GM21528 (cell line): ENCODE measurements around the gene AGAP1.

Source experiments
- ATAC-seq: cut with Tn5 transposase; IDR thresholded peaks from one replicate; pipeline ENCODE4 v1.9.1; 2021; ENCODE audit warnings: mild to moderate bottlenecking, moderate library complexity; ENCODE audit not compliant: unreplicated experiment, low FRiP score

Gene AGAP1

DNA sequence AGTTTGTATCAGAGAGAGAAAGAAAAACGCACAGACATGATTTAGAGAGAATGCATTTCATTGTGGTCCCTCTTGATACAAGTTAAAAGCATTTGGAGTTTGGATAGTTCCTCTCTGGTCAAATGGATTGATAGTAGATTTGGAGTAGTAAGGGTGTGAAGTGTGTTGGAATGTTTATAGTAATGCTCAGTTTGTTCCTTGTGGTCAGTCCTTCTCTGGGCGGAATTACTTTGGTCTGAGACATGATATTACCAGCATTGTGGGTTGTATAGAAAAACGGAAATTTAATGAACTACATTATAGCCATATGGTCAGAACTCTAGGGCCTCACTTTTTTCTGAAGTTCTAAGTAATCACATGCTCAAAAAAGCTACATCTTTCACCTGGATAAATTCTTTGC lies 178.9 kb downstream of the AGAP1 start:
- no peak for ATAC-seq

DNA sequence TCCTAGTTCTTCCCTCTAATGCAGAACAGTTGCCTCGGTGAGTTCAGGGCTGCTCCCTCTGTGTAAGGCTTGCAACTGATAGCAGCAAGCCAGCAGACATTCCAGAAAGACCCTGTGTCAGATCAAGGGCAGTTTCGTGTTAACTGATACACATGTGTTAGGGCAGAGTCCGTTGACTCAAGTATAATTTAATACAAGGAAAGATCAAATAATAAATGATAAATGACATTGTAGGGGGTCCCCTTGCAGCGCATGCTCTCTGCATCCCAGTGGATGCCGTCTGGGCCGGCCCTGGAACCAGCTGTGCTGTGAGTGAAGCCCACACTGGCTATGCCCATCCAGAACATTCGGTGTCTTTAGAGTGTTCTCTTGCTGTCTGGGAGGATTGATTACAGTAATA lies 180.3 kb downstream of the AGAP1 start:
- no peak for ATAC-seq

DNA sequence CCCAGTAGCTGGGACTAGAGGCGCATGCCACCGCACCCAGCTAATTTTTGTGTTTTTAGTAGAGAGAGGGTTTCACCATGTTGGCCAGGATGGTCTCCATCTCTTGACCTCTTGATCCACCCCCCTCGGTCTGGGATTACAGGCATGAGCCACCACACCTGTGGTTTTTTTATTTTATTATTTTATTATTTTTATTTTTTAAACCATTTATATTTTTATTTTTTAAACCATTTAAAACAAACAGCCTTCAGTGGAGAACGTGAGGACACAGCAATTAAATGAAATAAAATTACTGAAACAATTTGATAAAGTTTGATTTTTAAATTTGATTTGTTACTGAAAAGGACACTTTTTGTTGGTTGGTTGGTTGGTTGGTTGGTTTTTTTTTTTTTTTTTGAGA lies 181.0 kb downstream of the AGAP1 start:
- no peak for ATAC-seq

DNA sequence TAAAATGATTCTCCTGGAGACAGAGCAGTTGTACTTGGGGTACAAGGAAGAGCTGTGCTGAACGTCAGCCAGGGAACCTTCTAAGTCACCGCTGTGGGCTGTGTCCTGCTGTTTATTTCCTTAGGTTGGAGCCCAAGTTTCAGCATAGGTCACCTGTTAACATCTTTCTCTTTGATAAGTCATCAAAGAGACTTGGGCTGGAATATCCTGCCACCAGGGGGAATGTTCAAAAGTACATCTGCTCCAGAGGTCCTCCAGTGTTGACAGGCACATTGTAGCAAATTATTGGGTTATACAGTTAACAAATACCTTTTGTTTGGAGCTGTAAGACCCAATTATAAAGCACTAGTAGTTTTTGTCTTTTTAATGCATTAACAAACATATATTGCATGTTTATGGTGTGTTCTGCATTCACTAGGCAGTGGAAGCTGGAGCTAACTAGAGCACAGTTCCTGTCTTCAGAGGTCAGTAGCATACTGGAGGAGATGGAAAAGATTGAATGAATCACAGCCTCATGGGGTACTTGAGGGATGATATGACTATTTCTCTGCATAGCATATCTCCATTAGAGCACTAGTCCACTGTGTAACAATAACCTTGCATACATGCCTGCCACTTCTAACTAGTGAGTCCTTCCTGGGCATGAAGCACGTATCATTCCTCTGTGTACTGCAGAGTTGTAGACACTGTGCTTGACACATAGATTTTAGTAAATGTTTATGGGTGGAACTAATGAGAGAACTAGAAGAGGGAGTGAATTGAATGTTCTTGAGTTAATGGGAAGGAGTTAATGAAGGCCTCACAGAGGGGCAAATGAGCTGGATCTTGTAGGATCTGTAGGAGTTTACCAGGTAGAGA lies 182.1 kb downstream of the AGAP1 start:
- no peak for ATAC-seq

DNA sequence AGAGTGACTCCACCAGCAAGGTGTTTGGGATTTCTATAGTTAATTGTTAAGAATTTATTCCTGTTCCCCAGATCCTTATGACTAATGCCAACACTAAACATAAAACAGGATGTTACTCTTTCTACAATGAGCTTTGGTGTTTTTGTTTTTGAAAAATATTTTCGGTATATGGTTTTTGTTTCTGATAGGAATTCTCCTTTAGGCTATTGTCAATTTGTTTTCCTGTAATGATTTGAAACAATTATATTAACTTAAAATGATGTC lies 182.6 kb downstream of the AGAP1 start:
- no peak for ATAC-seq

DNA sequence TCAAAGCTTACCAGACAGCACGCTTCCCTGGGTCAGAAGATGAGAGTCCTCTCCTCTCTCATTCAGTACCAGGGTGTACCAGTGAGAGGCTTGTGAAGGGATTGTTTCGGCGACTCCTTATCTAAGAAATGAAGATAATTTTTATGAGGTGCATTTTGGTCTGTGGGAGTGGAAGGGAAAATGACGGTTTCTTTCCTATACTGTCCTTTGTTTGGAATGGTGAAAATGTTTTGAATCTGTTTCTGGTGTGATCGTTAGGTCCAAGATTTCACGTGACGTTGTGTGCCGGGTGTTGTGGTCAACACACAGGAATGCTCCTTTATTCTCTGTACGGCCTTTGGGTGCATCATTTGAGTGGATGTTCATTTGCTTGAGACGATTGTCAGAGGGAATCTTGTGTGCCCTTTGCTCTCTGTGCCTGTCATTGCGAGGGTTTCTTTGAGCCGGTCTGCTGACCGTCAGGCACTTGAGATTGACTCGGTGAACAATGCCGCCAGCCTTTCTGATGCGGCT lies 183.5 kb downstream of the AGAP1 start:
- ATAC-seq = no peak

DNA sequence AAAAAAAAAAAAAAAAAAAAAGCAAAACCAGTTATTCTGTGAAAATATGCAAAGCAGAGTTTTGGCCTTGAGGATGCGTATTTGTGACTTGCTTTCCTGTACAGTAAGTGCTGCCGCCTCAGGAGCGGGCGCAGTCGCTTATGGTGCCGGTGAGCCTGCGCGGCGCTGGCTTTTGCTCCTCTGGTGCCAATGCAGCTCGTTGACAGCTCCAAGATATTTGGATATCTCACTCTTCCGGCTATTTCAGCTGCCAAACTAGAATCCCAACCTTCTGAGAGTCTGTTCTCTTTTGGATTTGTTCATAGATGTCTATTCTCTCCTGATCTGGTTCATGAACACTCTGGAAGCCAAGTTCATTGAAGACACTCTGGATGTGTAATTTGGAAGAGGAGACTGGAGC lies 184.1 kb downstream of the AGAP1 start:
- no peak for ATAC-seq

DNA sequence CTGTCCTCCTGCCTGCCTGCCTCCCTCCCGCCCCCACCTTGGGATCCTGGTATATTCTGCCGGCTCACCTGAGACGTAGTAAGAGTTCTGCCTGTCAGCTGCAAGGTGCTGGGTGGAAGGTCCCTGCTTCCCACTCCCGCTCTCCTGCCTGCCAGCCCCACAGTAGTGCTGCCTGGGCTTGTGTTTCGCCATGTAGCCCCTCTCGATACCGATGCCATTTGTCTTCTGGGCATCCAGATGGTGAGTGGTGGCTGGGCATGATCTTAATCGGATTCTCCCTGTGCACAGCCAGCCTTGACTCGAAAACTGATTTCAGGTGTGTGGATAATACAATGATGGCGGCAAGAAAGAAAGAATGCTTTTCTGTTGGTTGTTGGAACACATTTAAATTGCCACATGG lies 184.9 kb downstream of the AGAP1 start:
- no peak for ATAC-seq

DNA sequence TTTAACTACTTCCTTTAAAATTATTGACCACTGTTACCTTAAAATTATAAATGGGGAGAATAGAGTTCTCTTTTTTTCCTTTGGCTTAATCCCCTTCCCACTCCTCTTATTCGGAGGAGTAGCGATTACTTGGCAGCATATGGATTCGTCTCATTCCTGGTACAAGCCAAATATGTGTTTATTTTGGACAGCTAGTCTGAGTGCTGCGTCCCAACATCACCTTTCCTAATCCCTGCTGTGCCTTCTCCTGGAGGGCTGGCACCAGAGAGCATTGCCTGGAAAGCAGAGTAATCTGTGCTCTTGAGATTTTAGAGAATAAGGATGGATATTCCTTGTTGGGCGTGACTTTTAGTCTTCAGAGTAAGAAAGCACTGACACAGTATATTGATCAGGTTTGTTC lies 185.6 kb downstream of the AGAP1 start:
- ATAC-seq = no peak

DNA sequence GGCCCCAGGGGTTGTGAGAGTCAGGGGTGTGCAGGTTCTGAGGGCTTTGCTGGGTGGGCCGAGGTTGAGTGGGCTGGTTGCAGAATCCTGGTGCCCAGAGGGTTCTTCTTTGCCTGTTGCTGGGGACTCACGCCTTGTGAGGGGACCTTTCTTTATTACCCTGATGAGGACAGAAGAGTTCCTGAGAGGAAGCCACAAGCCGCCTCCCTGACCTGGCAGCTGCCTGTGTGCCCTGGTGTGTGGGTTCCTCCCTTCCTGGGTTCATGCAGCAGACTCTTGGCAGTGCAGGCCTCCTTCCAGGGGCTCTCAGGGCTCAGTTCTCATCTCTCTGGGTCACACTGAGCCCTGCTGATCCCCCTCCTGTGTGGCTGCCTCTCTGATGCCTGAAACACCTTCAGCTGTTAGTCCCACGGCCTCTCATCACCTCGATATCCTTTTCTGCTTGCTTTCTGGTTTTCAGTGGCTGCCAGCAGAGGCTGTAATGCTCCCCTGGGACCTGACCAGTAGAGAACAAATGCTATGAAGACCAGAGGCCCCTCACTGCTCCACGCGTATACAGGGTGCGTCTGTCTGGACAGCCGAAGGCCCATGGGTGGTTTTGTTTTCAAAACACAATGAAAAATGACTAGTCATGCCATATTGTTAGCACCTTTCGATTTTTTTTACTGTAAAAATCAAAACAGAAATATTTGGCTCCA lies 191.3 kb downstream of the AGAP1 start:
- no peak for ATAC-seq

DNA sequence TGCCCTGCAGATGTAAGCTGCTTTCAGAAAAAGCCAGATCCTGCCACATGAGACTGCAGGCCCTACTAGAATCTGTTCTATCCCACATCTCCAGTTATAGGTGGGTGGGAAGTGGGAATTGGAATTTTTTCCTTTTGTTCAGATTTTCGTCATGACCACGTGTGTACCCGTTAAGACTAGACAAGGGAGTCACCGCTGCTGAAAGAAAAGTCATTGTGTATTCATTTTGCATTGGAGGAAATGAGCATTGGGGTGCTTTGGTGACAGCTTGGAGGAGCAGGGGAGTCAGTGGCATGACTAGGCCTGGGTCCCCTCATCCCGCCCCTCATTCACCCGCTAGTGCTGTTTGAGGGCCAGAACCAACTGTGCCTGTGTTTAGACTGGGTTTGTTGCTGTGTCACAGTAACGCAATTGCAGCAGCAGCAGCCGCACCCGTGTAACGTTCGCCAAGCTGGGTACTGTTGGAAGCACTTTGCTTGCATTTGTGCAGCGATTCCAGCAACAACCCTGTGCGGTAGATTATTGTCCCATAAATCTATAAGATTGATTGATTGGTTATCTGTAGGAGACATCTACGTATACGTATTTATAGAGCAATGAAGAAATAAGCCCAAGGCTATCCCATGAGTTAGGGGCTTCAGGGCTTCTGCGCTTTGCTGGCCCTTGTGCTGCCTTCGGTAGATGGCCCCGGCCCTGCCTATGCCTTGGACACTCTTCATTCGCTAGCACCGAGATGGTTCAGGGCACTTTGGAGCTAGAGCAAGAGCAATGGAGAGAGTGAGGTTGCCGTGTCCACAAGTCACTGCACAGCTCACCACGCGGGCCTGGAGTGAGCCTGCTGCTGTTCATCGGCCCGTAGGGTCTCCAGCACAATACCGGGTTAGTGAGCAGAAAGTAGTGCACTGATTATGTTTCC lies 194.9 kb downstream of the AGAP1 start:
- no peak for ATAC-seq

DNA sequence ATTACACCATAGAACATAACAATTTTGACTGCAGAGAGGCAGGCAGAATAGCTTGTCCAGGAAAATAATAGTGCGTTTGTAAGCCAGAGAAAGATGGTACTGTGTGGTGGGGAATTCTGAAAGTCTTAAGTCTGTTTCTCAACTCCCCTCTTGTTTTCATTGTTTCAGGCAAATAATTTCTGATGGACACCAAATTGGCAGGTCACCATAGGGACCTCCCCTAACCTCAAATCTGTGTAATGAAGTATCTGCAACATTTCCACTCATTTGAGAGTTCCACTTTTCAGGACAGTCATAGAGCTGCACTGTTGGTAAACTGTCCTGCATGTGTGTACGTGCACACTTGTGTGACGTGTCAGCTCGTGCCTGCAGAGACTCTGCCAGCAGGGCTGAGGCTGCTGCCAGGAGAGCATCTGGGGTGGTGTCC lies 195.6 kb downstream of the AGAP1 start:
- ATAC-seq = no peak

DNA sequence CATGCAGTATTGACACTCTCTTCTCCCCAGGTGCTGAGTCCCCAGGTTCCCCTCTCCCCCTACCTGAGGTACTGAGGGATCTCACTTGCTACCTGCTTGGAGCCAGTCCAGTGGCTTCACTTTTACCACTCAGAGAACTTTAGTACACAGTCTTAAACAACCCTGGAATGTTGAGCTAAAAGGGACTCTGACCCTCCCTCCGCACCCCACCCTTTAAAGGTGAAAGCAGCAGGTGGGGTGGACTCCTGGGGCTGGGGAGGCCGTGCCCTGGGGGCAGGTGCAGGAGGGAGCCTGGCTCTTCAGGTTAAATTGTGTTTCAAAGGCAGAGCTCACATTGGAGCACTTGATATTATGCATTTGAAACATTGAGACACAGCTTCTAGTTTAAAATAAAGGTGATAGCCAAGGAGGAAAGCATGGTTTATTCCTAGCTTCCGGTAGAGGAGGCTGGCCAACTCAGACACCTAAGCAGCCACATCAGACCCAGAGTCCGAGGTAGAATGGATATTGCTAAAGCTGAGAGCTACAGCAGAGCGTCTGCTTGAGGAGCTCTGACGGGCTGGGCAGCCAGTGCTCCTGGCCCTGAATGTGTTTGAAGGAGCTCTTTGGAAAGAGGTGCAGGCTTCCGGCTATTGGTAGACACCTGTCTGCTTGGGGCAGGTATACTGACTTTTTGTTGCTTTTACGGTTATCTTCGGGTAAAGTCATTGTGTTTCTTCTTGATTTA lies 196.4 kb downstream of the AGAP1 start:
- no peak for ATAC-seq

DNA sequence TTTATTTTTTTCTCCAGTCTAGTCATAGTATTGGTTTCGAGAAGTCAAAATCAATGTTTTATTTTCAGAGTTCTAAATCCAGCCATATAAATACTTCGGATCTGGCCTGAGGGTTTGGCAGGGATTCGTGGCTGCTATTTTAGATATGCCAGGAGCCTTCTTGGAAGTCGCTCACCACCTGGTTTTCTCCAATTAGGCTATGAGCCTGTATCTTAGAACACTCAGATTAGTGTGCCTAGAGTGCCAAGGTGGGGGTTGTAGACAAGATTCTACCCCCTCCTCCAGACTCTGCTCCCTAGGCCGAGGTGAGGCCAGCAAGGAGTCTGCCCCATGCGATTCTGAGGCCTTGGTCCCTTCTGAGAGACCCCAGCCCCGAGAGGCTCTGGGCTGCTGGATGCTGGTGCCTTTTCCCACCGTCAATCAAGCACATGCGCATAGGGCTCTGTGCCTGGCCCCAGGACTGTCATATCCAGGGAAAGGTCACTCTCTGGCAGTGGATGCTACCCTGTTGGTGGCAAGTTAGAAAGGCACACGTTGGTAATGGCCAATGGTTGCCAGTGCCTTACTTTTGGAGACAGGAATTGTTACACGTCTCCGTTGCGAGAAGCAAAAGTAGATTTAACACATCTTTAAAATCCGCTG lies 197.1 kb downstream of the AGAP1 start:
- ATAC-seq = no peak

DNA sequence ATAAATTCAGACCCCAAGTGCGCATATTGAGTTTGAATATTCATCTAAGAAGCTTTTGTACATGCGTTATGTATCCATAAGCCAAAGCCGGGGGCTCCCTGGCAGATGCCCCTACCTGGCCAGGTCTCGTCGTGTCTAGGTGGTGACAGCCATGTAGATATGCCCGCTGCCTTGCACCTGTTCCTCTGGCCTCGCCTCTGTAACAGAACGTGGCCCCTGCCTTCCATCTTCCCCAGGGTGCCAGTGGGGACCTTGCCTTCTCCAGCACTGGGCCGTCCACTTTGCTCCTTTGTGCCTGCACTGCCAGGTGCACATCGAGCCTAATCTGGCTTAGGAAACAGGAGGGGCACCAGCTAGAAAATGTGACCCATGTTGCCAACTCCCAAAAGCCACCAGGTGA lies 198.2 kb downstream of the AGAP1 start:
- no peak for ATAC-seq

DNA sequence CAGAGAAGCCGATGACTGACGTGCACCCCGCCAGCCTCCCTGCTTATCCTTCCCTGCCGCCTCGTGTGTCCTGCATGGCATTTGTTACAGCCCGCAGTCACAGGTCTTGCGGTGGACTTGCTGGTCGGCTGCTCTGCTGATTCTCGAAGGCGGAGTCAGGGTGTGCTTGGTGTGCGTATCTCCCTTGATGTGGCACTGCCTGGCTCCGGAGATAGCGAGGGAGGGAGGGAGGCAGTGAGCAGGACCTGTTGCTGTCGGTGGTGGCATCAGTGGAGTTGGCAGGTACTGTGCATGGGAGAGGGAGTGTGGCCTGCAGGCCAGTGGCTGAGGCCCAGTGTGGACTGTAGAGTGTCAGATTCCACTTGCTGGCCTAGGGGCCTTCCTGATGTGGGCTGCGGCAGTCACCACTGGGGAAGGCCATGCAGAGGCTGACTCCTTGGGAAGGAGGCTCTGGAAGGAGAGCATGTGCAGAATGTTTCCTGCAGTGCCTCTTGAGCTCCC lies 198.9 kb downstream of the AGAP1 start:
- no peak for ATAC-seq

DNA sequence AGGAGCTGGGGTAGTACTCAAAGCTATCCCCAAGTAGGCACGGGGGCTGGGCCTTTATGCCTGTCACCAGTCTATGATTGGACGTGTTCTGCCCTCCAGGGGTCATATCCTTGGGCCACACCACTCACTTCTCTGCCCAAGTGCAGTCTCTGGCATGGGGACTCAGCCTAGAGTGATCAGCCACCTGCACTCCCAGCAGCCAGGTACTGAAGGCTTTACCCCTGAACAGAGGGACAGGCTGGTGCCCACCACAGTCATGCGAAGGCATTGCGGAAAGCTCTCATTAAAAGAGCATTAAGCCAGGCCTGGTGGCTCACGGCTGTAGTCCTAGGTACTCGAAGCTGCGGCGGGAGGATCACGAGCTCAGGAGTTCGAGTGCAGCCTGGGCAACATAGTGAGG lies 199.4 kb downstream of the AGAP1 start:
- no peak for ATAC-seq

DNA sequence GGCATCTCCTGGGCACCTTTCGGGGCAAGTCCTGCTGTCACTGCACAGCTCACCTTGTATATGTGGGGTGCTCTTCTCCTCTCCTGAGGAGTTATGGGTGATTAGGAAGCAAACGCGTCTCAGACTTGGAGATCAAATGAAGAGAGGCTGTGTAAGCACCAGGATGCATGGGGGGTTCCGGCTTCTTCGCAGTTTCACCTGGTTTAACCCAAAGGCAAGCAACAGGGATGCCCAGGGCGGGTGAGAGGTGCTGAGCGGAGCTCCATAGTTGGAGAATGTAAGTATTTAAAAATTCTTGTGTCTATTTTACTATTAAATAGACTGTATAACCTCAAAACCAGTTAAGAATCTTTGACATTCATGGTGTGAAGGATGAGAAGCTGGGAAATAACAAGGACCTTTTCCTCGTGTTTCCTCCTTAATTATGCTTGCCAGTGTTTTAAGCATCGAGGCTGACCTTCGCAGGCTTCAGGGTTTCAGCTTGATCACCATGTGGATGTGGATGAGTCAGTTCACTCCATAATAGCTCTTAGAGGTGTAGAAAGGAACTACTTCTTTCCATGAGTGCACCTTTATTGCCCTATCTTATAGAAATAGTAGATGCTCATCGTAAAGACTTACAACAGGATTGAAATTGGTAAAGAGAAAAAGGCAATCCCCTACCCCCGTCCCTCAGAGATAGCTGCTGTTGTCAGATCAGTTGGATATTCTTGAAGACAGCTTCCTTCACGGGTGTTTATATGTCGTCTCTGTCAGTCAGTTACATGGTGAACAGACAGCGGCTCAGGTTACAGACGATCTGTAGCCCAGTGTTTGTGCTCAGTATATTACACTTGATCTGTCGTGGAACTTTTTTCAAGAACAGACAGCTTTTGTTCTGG lies 201.1 kb downstream of the AGAP1 start:
- no peak for ATAC-seq

DNA sequence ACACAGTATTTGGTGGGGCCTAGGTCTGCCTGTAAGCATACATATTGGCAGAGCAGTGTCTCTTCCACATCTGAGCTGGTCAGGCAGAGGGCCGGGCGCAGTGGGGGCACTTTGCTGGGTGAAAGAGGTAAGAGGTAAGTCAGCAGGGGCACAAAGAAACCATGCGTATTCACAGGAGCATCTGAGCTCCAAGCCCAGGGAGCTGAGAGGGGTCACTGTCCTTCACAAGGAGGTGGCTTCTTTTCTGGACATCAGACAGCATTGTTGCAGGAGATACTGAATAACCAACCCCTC lies 201.7 kb downstream of the AGAP1 start:
- ATAC-seq = no peak
